Aorta (tissue), 5 donors: Measurements from ENCODE around the gene APBA1. TPM values are rescaled to one million over a fixed set of nuclear protein-coding genes. Genes with fewer than 3 reads are reported as not detected.

Experiments used
- ATAC-seq: fragments of 200-7000 bp; cut with Tn5 transposase; one replicate; pipeline ENCODE4 v1.9.1; 2022; ENCODE audit warnings: moderate library complexity; ENCODE audit not compliant: low FRiP score
- DNase-seq, 2 donors: peaks; one replicate each; pipeline ENCODE4 v3.0.0-alpha.2; 2020
- H3K27ac ChIP-seq, 2 donors: one replicate each; pipeline ENCODE4 v1.5.1; 2013; ENCODE audit warnings: low read length in 2 of 2, mild to moderate bottlenecking in 2 of 2, moderate library complexity in 2 of 2, control low read depth in 1 of 2, inconsistent platforms in 1 of 2, low read depth in 1 of 2
- H3K27me3 ChIP-seq, 2 donors: one replicate each; pipeline ENCODE4 v1.6.1; 2013; ENCODE audit warnings: control low read depth in 1 of 2, low read length in 1 of 2, mild to moderate bottlenecking in 1 of 2, moderate library complexity in 1 of 2; ENCODE audit not compliant: insufficient read depth in 2 of 2, control insufficient read depth in 1 of 2
- H3K36me3 ChIP-seq, 2 donors: one replicate each; pipeline ENCODE4 v1.6.1; 2013; ENCODE audit warnings: control low read depth in 1 of 2, low read length in 1 of 2, mild to moderate bottlenecking in 1 of 2; ENCODE audit not compliant: insufficient read depth in 2 of 2, control insufficient read depth in 1 of 2
- H3K4me1 ChIP-seq, 2 donors: one replicate each; pipeline ENCODE4 v1.6.1; 2013; ENCODE audit warnings: low read length in 2 of 2, control low read depth in 1 of 2, mild to moderate bottlenecking in 1 of 2, moderate library complexity in 1 of 2; ENCODE audit not compliant: insufficient read depth in 2 of 2, control insufficient read depth in 1 of 2
- H3K4me3 ChIP-seq, 2 donors: one replicate each; pipeline ENCODE4 v1.5.1; 2013; ENCODE audit warnings: low read length in 2 of 2, control low read depth in 1 of 2, mild to moderate bottlenecking in 1 of 2
- H3K9me3 ChIP-seq: one replicate; pipeline ENCODE4 v1.6.1; 2013; ENCODE audit warnings: mild to moderate bottlenecking, low read length; ENCODE audit not compliant: control insufficient read depth
- WGBS, 2 donors: extraction: QIAGEN DNeasy Blood & Tissue Kit; methylation state at CpG; one replicate each; pipeline ENCODE4 v1.1.7; 2013; 5-methylcytosine and 5-hydroxymethylcytosine counted together
- intact Hi-C, 2 donors: fragments of 100-400 bp; cut with DNase I; formaldehyde crosslinking; loops; one replicate each; pipeline versions ENCODE4 v1.14.2 to v1.15.0; 2022
- polyA plus RNA-seq, 2 donors: library from polyadenylated mRNA; stranded (reverse); fragments of 200-250 nt; gene quantifications; one replicate each; pipeline ENCODE4 v1.2.3, GENCODE V29; 2013
- total RNA-seq, 2 donors: library from RNA; stranded (reverse); fragmentation: NEBNext Ultra II Directional; extraction: Animal tissue kit (Norgen Biotek cat#: 25700); gene quantifications; one replicate each; pipeline ENCODE4 v1.2.1, GENCODE V29; 2021
- donor health status: healthy with polysubstance abuse.
- donor health status: Bipolar disorder and iron deficiency.
- donor health status: DM: no; HTN: no; CAD: no.
- donor health status: DM: no; HTN: no; CAD: no.
- donor health status: DM: yes; HTN: yes; CAD: no.

Gene APBA1
- total and polyA plus RNA-seq, 4 donors = 1.9 to 12.6 (median 7.9) TPM

- intact Hi-C loops = no loop called here
- Histone ChIP-seq H3K27me3 (no peaks in the 10 kb centered on the region), H3K36me3 (no peaks in the 10 kb centered on the region), H3K27ac (no peak overlapping the region), H3K9me3 (no peaks in the 10 kb centered on the region), H3K4me1 (no peaks in the 10 kb centered on the region), H3K4me3 (no peak overlapping the region)
- 51 to 68% methylated on average over 3 of the region's 3 CpGs for WGBS, 2 donors
- ATAC-seq (no peak), DNase-seq (no peak)
Observed at GRCh38 chr9:69622676-69623075, 49.5 kb downstream of the APBA1 start.

GRCh38 chr9:69621730-69622460 lies 50.3 kb downstream of the APBA1 start:
- no peak overlapping the region for H3K27ac ChIP-seq
- no peaks in the 10 kb centered on the region for H3K4me1 ChIP-seq
- intact Hi-C loops = no loop called here
- H3K4me3 ChIP-seq = no peak overlapping the region
- DNase-seq (no peak), ATAC-seq (no peak)
- no peaks in the 10 kb centered on the region for H3K36me3 ChIP-seq
- H3K27me3 ChIP-seq = no peaks in the 10 kb centered on the region
- WGBS, 2 donors = 58 to 78% methylated on average over 3 of the region's 3 CpGs
- H3K9me3 ChIP-seq = no peaks in the 10 kb centered on the region

GRCh38 chr9:69620731-69621130 lies 51.4 kb downstream of the APBA1 start:
- DNase-seq = no peak

GRCh38 chr9:69619233-69619632 lies 52.9 kb downstream of the APBA1 start:
- ATAC-seq = no peak
- Histone ChIP-seq H3K9me3 (no peaks in the 10 kb centered on the region), H3K36me3 (no peaks in the 10 kb centered on the region), H3K27me3 (no peaks in the 10 kb centered on the region), H3K4me3 (no peak overlapping the region), H3K4me1 (no peaks in the 10 kb centered on the region), H3K27ac (no peak overlapping the region)
- WGBS, 2 donors = 97 to 98% methylated on average over 1 of the region's 1 CpG
- DNase-seq = no peak
- intact Hi-C loops = loop anchor here in 1 of 2 donors (10.0 kb wide), 1 partner anchor 84 kb away; no protein-coding TSS in a partner anchor

More at GRCh38 chr9:69620731-69621130, 51.4 kb downstream of the APBA1 start:
- no peaks in the 10 kb centered on the region for H3K27me3 ChIP-seq
- WGBS, 2 donors = 94 to 97% methylated on average over 8 of the region's 8 CpGs
- no peak for ATAC-seq
- H3K4me3 ChIP-seq = no peak overlapping the region
- intact Hi-C loops = no loop called here
- no peak overlapping the region for H3K27ac ChIP-seq
- H3K9me3 ChIP-seq = no peaks in the 10 kb centered on the region
- no peaks in the 10 kb centered on the region for H3K36me3 ChIP-seq
- H3K4me1 ChIP-seq = no peaks in the 10 kb centered on the region

- Histone ChIP-seq H3K9me3 (no peaks in the 10 kb centered on the region), H3K4me3 (no peak overlapping the region), H3K27me3 (no peaks in the 10 kb centered on the region), H3K27ac (no peak overlapping the region), H3K36me3 (no peaks in the 10 kb centered on the region), H3K4me1 (no peaks in the 10 kb centered on the region)
- ATAC-seq (no peak), DNase-seq (no peak)
- intact Hi-C loops = loop anchor here in 1 of 2 donors (10.0 kb wide), 1 partner anchor 82 kb away; no protein-coding TSS in a partner anchor
Observed at GRCh38 chr9:69617006-69617405, 55.2 kb downstream of the APBA1 start.

GRCh38 chr9:69615880-69616279 lies 56.3 kb downstream of the APBA1 start:
- intact Hi-C loops = loop anchor here in 1 of 2 donors (10.0 kb wide), 1 partner anchor 81 kb away; no protein-coding TSS in a partner anchor
- no peaks in the 10 kb centered on the region for H3K27me3 ChIP-seq
- no peaks in the 10 kb centered on the region for H3K9me3 ChIP-seq
- ATAC-seq (no peak), DNase-seq (no peak)
- H3K36me3 ChIP-seq = no peaks in the 10 kb centered on the region
- no peaks in the 10 kb centered on the region for H3K4me1 ChIP-seq
- no peak overlapping the region for H3K4me3 ChIP-seq
- no peak overlapping the region for H3K27ac ChIP-seq
- 96% methylated on average over 3 of the region's 3 CpGs for WGBS, 2 donors

GRCh38 chr9:69611221-69611620 lies 61.0 kb downstream of the APBA1 start:
- H3K4me3 ChIP-seq = no peak overlapping the region
- WGBS, 2 donors = 80 to 91% methylated on average over 3 of the region's 3 CpGs
- no peaks in the 10 kb centered on the region for H3K27me3 ChIP-seq
- no peak for DNase-seq
- no peaks in the 10 kb centered on the region for H3K36me3 ChIP-seq
- H3K27ac ChIP-seq = no peak overlapping the region
- H3K4me1 ChIP-seq = no peaks in the 10 kb centered on the region
- no peaks in the 10 kb centered on the region for H3K9me3 ChIP-seq
- ATAC-seq = no peak
- intact Hi-C loops = loop anchor here in 1 of 2 donors (10.0 kb wide), 1 partner anchor 76 kb away; no protein-coding TSS in a partner anchor

GRCh38 chr9:69609156-69609555 lies 63.0 kb downstream of the APBA1 start:
- Histone ChIP-seq H3K4me1 (no peaks in the 10 kb centered on the region), H3K36me3 (no peaks in the 10 kb centered on the region), H3K27me3 (no peaks in the 10 kb centered on the region), H3K27ac (no peak overlapping the region), H3K9me3 (no peaks in the 10 kb centered on the region), H3K4me3 (no peak overlapping the region)
- no peak for DNase-seq
- intact Hi-C loops = no loop called here
- no peak for ATAC-seq

GRCh38 chr9:69606089-69606488 lies 66.1 kb downstream of the APBA1 start:
- DNase-seq (no peak), ATAC-seq (no peak)
- no peaks in the 10 kb centered on the region for H3K36me3 ChIP-seq
- H3K4me1 ChIP-seq = no peaks in the 10 kb centered on the region
- intact Hi-C loops = no loop called here
- no peaks in the 10 kb centered on the region for H3K9me3 ChIP-seq
- WGBS, 2 donors = 97 to 99% methylated on average over 5 of the region's 5 CpGs
- no peak overlapping the region for H3K4me3 ChIP-seq
- no peaks in the 10 kb centered on the region for H3K27me3 ChIP-seq
- no peak overlapping the region for H3K27ac ChIP-seq
